Suprapubic skin (tissue), 4 donors: ENCODE measurements around the gene DRAP1.

Experiments
- CTCF ChIP-seq, 2 donors: fragments of 200-600 bp in 1 of 2; fragments of 450-650 bp in 1 of 2; sonication (generic) in 1 of 2; IDR thresholded peaks; one replicate each; pipeline ENCODE4 v1.5.1; 2016 to 2019; ENCODE audit warnings: antibody characterized with exemption in 2 of 2, mild to moderate bottlenecking in 1 of 2, moderate library complexity in 1 of 2
- EP300 ChIP-seq: sonication (generic); formaldehyde crosslinking; IDR thresholded peaks from one replicate; pipeline ENCODE4 v1.6.1; 2017; ENCODE audit warnings: antibody characterized with exemption
- POLR2A ChIP-seq, 2 donors: fragments of 450-650 bp; IDR thresholded peaks; one replicate each; pipeline ENCODE4 v1.6.1; 2017; ENCODE audit warnings: antibody characterized with exemption in 2 of 2, mild to moderate bottlenecking in 2 of 2, moderate library complexity in 2 of 2
- POLR2AphosphoS5 ChIP-seq, 3 donors: sonication (generic); formaldehyde crosslinking; IDR thresholded peaks; one replicate each; pipeline ENCODE4 v1.6.1; 2017; ENCODE audit warnings: antibody characterized with exemption in 3 of 3

GRCh38 chr11:65954771-65955170 lies 35.5 kb downstream of the DRAP1 start:
- TF ChIP-seq CTCF (IDR thresholded peaks at IDR 0.05) (no peak), POLR2A (IDR thresholded peaks at IDR 0.05) (no peak), POLR2AphosphoS5 (IDR thresholded peaks at IDR 0.05) (no peak), EP300 (no peak)
